Heart left ventricle (tissue), 16 donors: Measurements from ENCODE around the gene DAB1. TPM values are rescaled to one million over a fixed set of nuclear protein-coding genes. Genes with fewer than 3 reads are reported as not detected.

Experiments
- ATAC-seq, 4 donors: fragments of 200-7000 bp; cut with Tn5 transposase; one replicate each; pipeline ENCODE4 v1.9.1; 2020 to 2022; ENCODE audit warnings: moderate library complexity in 4 of 4, mild to moderate bottlenecking in 3 of 4, moderate number of reproducible peaks in 1 of 4
- DNase-seq, 5 donors: peaks; one replicate each; pipeline ENCODE4 v3.0.0-alpha.2; 2020
- H3K27ac ChIP-seq, 12 donors: fragments of 200-600 bp; sonication (generic) in 4 of 12; one replicate each; pipeline versions ENCODE4 v1.5.0 to v1.8.0; 2016 to 2022; ENCODE audit warnings: mild to moderate bottlenecking in 2 of 12
- H3K27me3 ChIP-seq, 9 donors: fragments of 200-600 bp; sonication (generic) in 2 of 9; one replicate each; pipeline versions ENCODE4 v1.5.1 to v1.8.0; 2016 to 2022; ENCODE audit warnings: mild to moderate bottlenecking in 3 of 9
- H3K36me3 ChIP-seq, 9 donors: fragments of 200-600 bp; sonication (generic) in 2 of 9; one replicate each; pipeline versions ENCODE4 v1.5.0 to v1.8.0; 2018 to 2022; ENCODE audit warnings: mild to moderate bottlenecking in 2 of 9
- H3K4me1 ChIP-seq, 12 donors: fragments of 200-600 bp; sonication (generic) in 4 of 12; one replicate each; pipeline versions ENCODE4 v1.5.0 to v1.8.0; 2016 to 2022; ENCODE audit warnings: mild to moderate bottlenecking in 3 of 12
- H3K4me3 ChIP-seq, 12 donors: fragments of 200-600 bp; sonication (generic) in 4 of 12; one replicate each; pipeline versions ENCODE4 v1.5.0 to v1.8.0; 2017 to 2022; ENCODE audit warnings: mild to moderate bottlenecking in 9 of 12, moderate library complexity in 4 of 12
- H3K9me3 ChIP-seq, 12 donors: fragments of 200-600 bp; sonication (generic) in 4 of 12; one replicate each; pipeline versions ENCODE4 v1.5.0 to v1.8.0; 2016 to 2022; ENCODE audit warnings: mild to moderate bottlenecking in 1 of 12
- CTCF ChIP-seq, 12 donors: fragments of 200-600 bp; sonication (generic) in 4 of 12; IDR thresholded peaks; one replicate each; pipeline versions ENCODE4 v1.5.0 to v1.8.0; 2018 to 2022; ENCODE audit warnings: antibody characterized with exemption in 12 of 12, mild to moderate bottlenecking in 5 of 12
- POLR2A ChIP-seq, 2 donors: fragments of 450-650 bp; IDR thresholded peaks; one replicate each; pipeline ENCODE4 v1.6.1; 2017; ENCODE audit warnings: antibody characterized with exemption in 2 of 2, mild to moderate bottlenecking in 2 of 2, moderate library complexity in 2 of 2
- WGBS, 4 donors: extraction: QIAGEN DNeasy Blood & Tissue Kit in 2 of 4; methylation state at CpG; one replicate each; pipeline versions ENCODE4 v1.1.5 to v1.1.7; 2013 to 2018; 5-methylcytosine and 5-hydroxymethylcytosine counted together
- intact Hi-C, 10 donors: fragments of 100-400 bp; cut with DNase I; formaldehyde crosslinking; loops; one replicate each; pipeline versions ENCODE4 v1.11.1 to v1.14.2; 2022
- polyA plus RNA-seq, 2 donors: library from polyadenylated mRNA; stranded (reverse); fragments of 200-250 nt; gene quantifications; one replicate each; pipeline ENCODE4 v1.2.3, GENCODE V29; 2013
- total RNA-seq, 9 donors: library from RNA; depleted of rRNA in 2 of 9; stranded (reverse); fragments of >200 nt in 2 of 9; fragmentation: NEBNext Ultra II Directional in 3 of 9; extraction: Animal tissue kit (Norgen Biotek cat#: 25700) in 3 of 9; gene quantifications; one replicate each; pipeline versions ENCODE4 v1.1.0 to v1.2.4, GENCODE V29; 2016 to 2023
- donor health status: ischemic (EF 13 %, LVEDD 7.1; RV severe dilation, severe dysfunction).
- donor health status: healthy with polysubstance abuse.
- donor health status: DM: no; HTN: yes; CAD: no.
- donor health status: DM: no; HTN: no; CAD: no.
- donor health status: ischemic (EF 25% LVEDD 6.9; RV normal size, moderate dysfunction).
- donor health status: ischemic (EF 25% LVEDD 5.7; RV mildly dilated, moderate dysfunction).
- donor health status: healthy.
- donor health status: DM: yes; HTN: yes; CAD: no.
- donor health status: ischemic (EF 35%, LVEDD 5.7; RV mildly dilated, moderate dysfunction).
- donor health status: nonischemic (EF 11% LVEDD 7.7; RV severe dilation, severe dysfunction).
- donor health status: DM: yes; HTN: yes; CAD: no.
- donor health status: PGD.
- donor health status: ischemic (EF 29% LVEDD 5.4; RV normal size, mild dysfunction).
- donor health status: nonischemic (EF 23%, LVEDD 6.1; RV moderate dilation, normal function).

DAB1 gene
- total and polyA plus RNA-seq, 11 donors: 0.26 to 28.8 (median 5.2) TPM

DNA sequence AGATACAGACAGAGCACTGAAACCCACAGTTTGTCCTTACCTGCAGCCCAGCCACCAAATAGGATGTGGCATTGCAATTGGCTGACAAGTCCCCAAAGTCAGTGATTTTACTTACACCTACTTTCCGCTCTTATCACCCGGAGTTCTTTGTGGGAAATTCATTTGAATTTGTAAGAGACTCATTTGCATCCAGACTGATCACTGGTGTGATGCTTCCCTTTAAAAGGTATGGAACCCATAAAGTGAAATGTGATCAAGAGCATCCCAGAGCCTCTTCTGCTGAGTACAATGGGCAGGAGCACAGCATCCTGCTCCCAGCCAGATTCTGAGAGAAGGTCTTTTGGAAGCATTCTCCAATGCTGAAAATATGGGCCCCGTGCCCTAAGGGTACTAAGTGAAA, 161.4 kb downstream of the DAB1 start:
- Histone ChIP-seq H3K4me3 (no peak overlapping the region), H3K4me1 (no peaks in the 10 kb centered on the region), H3K9me3 (peaks cover 0 to 7% (median 0%) of the 10 kb centered on the region in 12 donors), H3K36me3 (no peaks in the 10 kb centered on the region), H3K27ac (no peak overlapping the region), H3K27me3 (no peaks in the 10 kb centered on the region)
- intact Hi-C loops: no loop called here
- no peak for TF ChIP-seq POLR2A (IDR thresholded peaks at IDR 0.05)
- no peak for TF ChIP-seq CTCF (IDR thresholded peaks at IDR 0.05)
- 86 to 90% (median 88%) methylated on average over 3 of the region's 3 CpGs for WGBS, 4 donors
- ATAC-seq (no peak), DNase-seq (no peak)

GRCh38 chr1:57258557-57259325, 165.1 kb downstream of the DAB1 start:
- H3K9me3 ChIP-seq: peaks cover 0 to 8% (median 0%) of the 10 kb centered on the region in 12 donors
- H3K4me3 ChIP-seq: no peak overlapping the region
- ATAC-seq (no peak), DNase-seq (no peak)
- 89 to 93% (median 91%) methylated on average over 5 of the region's 5 CpGs for whole genome bisulfite sequencing, 4 donors
- intact Hi-C loops: no loop called here
- H3K36me3 ChIP-seq: no peaks in the 10 kb centered on the region
- no peak overlapping the region for H3K27ac ChIP-seq
- H3K27me3 ChIP-seq: no peaks in the 10 kb centered on the region
- TF ChIP-seq POLR2A (IDR thresholded peaks at IDR 0.05): no peak
- TF ChIP-seq CTCF (IDR thresholded peaks at IDR 0.05): no peak
- peaks cover 0 to 5% (median 0%) of the 10 kb centered on the region in 12 donors for H3K4me1 ChIP-seq

GRCh38 chr1:57255945-57256344, 167.9 kb downstream of the DAB1 start:
- ATAC-seq: no peak
- intact Hi-C loops: no loop called here

More at GRCh38 chr1:57255945-57256344, 167.9 kb downstream of the DAB1 start:
- H3K9me3 ChIP-seq: peaks cover 0 to 8% (median 0%) of the 10 kb centered on the region in 12 donors
- TF ChIP-seq CTCF (IDR thresholded peaks at IDR 0.05) (no peak), POLR2A (IDR thresholded peaks at IDR 0.05) (no peak)
- no peaks in the 10 kb centered on the region for H3K36me3 ChIP-seq
- no peak for DNase-seq
- H3K27ac ChIP-seq: no peak overlapping the region
- 81 to 91% (median 82%) methylated on average over 5 of the region's 5 CpGs for WGBS, 4 donors
- H3K4me3 ChIP-seq: no peak overlapping the region
- H3K4me1 ChIP-seq: peaks cover 0 to 6% (median 0%) of the 10 kb centered on the region in 12 donors
- no peaks in the 10 kb centered on the region for H3K27me3 ChIP-seq
